Kidney (tissue), 14 donors: ENCODE measurements around the gene MAGEA10. TPM values are rescaled to one million over a fixed set of nuclear protein-coding genes. Genes with fewer than 3 reads are reported as not detected.

Experiments used
- DNase-seq, 5 donors: peaks; one replicate each; pipeline ENCODE4 v3.0.0-alpha.2; 2013 to 2020
- FAIRE-seq: peaks from 2 replicates; lab custom pipeline; 2012; peaks lifted over from hg19 to GRCh38; lab: Jason Lieb, UNC
- H3K27ac ChIP-seq, 2 donors: one replicate each; pipeline ENCODE4 v1.7.0; 2013; ENCODE audit warnings: low read depth in 2 of 2, low read length in 2 of 2, inconsistent platforms in 1 of 2
- H3K27me3 ChIP-seq: one replicate; pipeline ENCODE4 v1.7.1; 2013; ENCODE audit warnings: low read length, inconsistent platforms; ENCODE audit not compliant: control insufficient read depth, insufficient read depth
- H3K36me3 ChIP-seq, 3 donors: one replicate each; pipeline versions ENCODE4 v1.7.0 to v1.7.1; 2013; ENCODE audit warnings: low read length in 3 of 3, control low read depth in 1 of 3, inconsistent platforms in 1 of 3; ENCODE audit not compliant: insufficient read depth in 3 of 3, control insufficient read depth in 2 of 3
- H3K4me1 ChIP-seq, 3 donors: one replicate each; pipeline versions ENCODE4 v1.7.0 to v1.7.1; 2013; ENCODE audit warnings: low read length in 3 of 3, inconsistent platforms in 1 of 3, low read depth in 1 of 3; ENCODE audit not compliant: control insufficient read depth in 2 of 3, insufficient read depth in 2 of 3
- H3K4me3 ChIP-seq, 3 donors: one replicate each; pipeline versions ENCODE4 v1.7.0 to v1.8.1; 2013; ENCODE audit warnings: low read length in 3 of 3, control low read depth in 1 of 3, inconsistent platforms in 1 of 3
- H3K9ac ChIP-seq, 3 donors: one replicate each; pipeline versions ENCODE4 v1.7.0 to v1.7.1; 2013; ENCODE audit warnings: low read length in 3 of 3, control low read depth in 1 of 3, inconsistent platforms in 1 of 3
- H3K9me3 ChIP-seq, 3 donors: one replicate each; pipeline versions ENCODE4 v1.7.0 to v1.7.1; 2013; ENCODE audit warnings: low read length in 3 of 3, control low read depth in 1 of 3, inconsistent platforms in 1 of 3; ENCODE audit not compliant: control insufficient read depth in 2 of 3, insufficient read depth in 1 of 3
- CTCF ChIP-seq: IDR thresholded peaks from 3 replicates; pipeline ENCODE4 v1.5.1; 2012; ENCODE audit warnings: mild to moderate bottlenecking, moderate library complexity, borderline replicate concordance; ENCODE audit not compliant: insufficient read depth; ENCODE audit errors: extremely low read depth
- intact Hi-C: fragments of 100-400 bp; cut with DNase I; formaldehyde crosslinking; loops from one replicate; pipeline ENCODE4 v1.11.1; 2022
- polyA plus RNA-seq: library from polyadenylated mRNA; stranded (reverse); fragments of 350-450 nt; fragmentation: Illumina TruSeq; extraction: RNeasy Lipid Tissue Mini Kit (QIAGEN cat#74804); gene quantifications from one replicate; pipeline ENCODE4 v1.2.3, GENCODE V29; 2014; ENCODE audit warnings: low read depth, low replicate concordance; ENCODE audit not compliant: insufficient read depth
- total RNA-seq: library from RNA; stranded (reverse); fragmentation: NEBNext Ultra II Directional; extraction: Animal tissue kit (Norgen Biotek cat#: 25700); gene quantifications from one replicate; pipeline ENCODE4 v1.2.1, GENCODE V29; 2021
- donor health status: control.
- donor health status: control.
- donor health status: control.
- donor health status: control.
- donor health status: control.
- donor health status: DM: yes; HTN: yes; CAD: no.
- donor health status: Normal renal cell carcinoma (clear cell type).

MAGEA10 gene
- total and polyA plus RNA-seq, 2 donors from 2014 or later = not detected

DNA sequence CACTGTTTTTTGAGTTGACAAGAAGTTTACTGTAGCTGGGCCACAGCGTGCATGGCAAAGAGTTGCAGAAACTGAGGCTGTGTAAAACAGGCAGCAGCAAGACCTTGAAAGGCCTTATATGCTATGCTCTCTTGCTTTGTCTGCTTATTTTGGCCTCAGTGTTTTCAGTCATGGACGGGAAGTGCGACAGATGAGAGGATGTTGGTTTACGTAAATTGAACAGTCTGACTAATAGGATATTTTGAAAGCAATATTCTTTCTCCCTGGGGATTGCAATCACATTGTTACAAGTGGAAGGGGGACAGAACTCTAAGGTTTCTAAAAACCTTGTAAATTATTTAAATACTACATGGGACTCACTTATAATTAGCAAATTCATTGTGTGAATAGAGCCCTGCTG is 32.2 kb upstream of the MAGEA10 start:
- intact Hi-C loops = no loop called here
- TF ChIP-seq CTCF = no peak
- Histone ChIP-seq H3K4me3 (no peak overlapping the region), H3K27ac (no peak overlapping the region), H3K36me3 (no peaks in the 10 kb centered on the region), H3K4me1 (no peaks in the 10 kb centered on the region), H3K9ac (no peak overlapping the region), H3K9me3 (no peaks in the 10 kb centered on the region), H3K27me3 (no peaks in the 10 kb centered on the region)
- FAIRE-seq (no peak), DNase-seq (peak in 1 of 5 donors; percentile 2)

- Histone ChIP-seq H3K9me3 (no peaks in the 10 kb centered on the region), H3K4me3 (no peak overlapping the region), H3K36me3 (no peaks in the 10 kb centered on the region), H3K9ac (no peak overlapping the region), H3K27me3 (no peaks in the 10 kb centered on the region), H3K4me1 (no peaks in the 10 kb centered on the region), H3K27ac (no peak overlapping the region)
- intact Hi-C loops = no loop called here
- no peak for TF ChIP-seq CTCF
- FAIRE-seq = no peak
- no peak for DNase-seq
These were observed 26.8 kb upstream of the MAGEA10 start for GRCh38 chrX:152165033-152165743.

DNA sequence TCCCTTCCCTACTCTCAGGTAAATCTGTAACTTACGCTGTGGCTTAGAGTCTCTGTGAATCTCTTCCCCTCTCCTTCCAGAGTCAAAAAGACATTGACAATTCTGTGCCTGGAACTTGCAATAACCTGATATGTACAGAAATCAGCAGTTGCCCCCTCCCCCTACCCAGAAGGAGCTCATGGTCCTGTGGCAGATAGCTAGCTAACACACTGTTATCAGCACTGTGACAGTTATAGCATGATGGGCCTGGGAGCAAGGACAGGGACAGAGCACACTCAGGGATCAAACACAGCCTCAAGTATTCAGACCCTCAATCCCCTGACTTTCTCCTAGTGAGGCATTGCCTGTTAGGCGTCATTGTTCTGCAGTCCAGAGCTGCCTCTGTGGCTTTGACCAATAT is 18.7 kb upstream of the MAGEA10 start:
- TF ChIP-seq CTCF = no peak
- H3K9ac ChIP-seq = no peak overlapping the region
- H3K27me3 ChIP-seq = no peaks in the 10 kb centered on the region
- intact Hi-C loops = no loop called here
- H3K4me3 ChIP-seq = no peak overlapping the region
- FAIRE-seq (no peak), DNase-seq (no peak)
- no peaks in the 10 kb centered on the region for H3K4me1 ChIP-seq
- H3K27ac ChIP-seq = no peak overlapping the region
- no peaks in the 10 kb centered on the region for H3K36me3 ChIP-seq
- H3K9me3 ChIP-seq = no peaks in the 10 kb centered on the region
